GM10248 (cell line): ENCODE measurements around the gene ZNRD2.
"Not testable (repeated sequence)": the region's sequence is repeated elsewhere in the genome, so short reads cannot be mapped to it uniquely, and the experiment has no call there.

Experiments used
- CTCF ChIA-PET: fragments of 300-600 bp; sonication (Branson Sonifier 250); formaldehyde crosslinking; extraction: SDS; loops from one replicate; lab custom pipeline; 2021; ENCODE audit warnings: antibody characterized with exemption; lab: Yijun Ruan, JAX
- POLR2A ChIA-PET: fragments of 350-650 bp; sonication (Branson Sonifier 250); formaldehyde crosslinking; extraction: SDS; loops from one replicate; lab custom pipeline; 2020; ENCODE audit warnings: antibody characterized with exemption; lab: Yijun Ruan, JAX
- DNase-seq: peaks from one replicate; pipeline ENCODE4 v3.0.0; 2012; ENCODE audit errors: extremely low spot score
- CTCF ChIP-seq: IDR thresholded peaks from 2 replicates; pipeline ENCODE4 v1.5.1; 2012; ENCODE audit warnings: mild to moderate bottlenecking, low read depth; ENCODE audit errors: extremely low read depth, missing control alignments, control extremely low read depth

ZNRD2 gene

GRCh38 chr11:65559951-65560537, 10.2 kb upstream of the ZNRD2 start:
- no peak for TF ChIP-seq CTCF
- no peak for DNase-seq
- ChIA-PET CTCF (interaction anchor here (0.9 to 9.4 kb wide), 6 partner anchors 8 to 230 kb away, joined by 4 to 86 read pairs (median 9); partner anchors contain the start of genes FAM89B and ZNRD2), POLR2A (interaction anchor here (0.7 kb wide), 1 partner anchor 126 kb away, joined by 3 read pairs; no protein-coding TSS in a partner anchor)

GRCh38 chr11:65560555-65561418, 9.5 kb upstream of the ZNRD2 start:
- TF ChIP-seq CTCF: no peak
- DNase-seq: no peak
- ChIA-PET CTCF (interaction anchor here (0.9 to 9.4 kb wide), 5 partner anchors 9 to 18 kb away, joined by 5 to 86 read pairs (median 12); partner anchors contain the start of genes FAM89B and ZNRD2), POLR2A (no interaction called here)

- no peak for TF ChIP-seq CTCF
- DNase-seq: no peak
- ChIA-PET CTCF (interaction anchor here (3.1 to 9.4 kb wide), 3 partner anchors 9 to 20 kb away, joined by 12 to 86 read pairs (median 24); partner anchors contain the start of gene ZNRD2), POLR2A (interaction anchor here (0.6 kb wide), 1 partner anchor 15 kb away, joined by 6 read pairs; no protein-coding TSS in a partner anchor)
Measured at GRCh38 chr11:65562020-65562419, 8.3 kb upstream of the ZNRD2 start.

GRCh38 chr11:65562788-65563187, 7.5 kb upstream of the ZNRD2 start:
- ChIA-PET CTCF (interaction anchor here (3.1 to 9.4 kb wide), 2 partner anchors 11 to 20 kb away, joined by 12 to 86 read pairs; no protein-coding TSS in a partner anchor), POLR2A (interaction anchor here (0.8 kb wide), 1 partner anchor 27 kb away, joined by 7 read pairs; no protein-coding TSS in a partner anchor)
- no peak for DNase-seq
- no peak for TF ChIP-seq CTCF

- ChIA-PET POLR2A (interaction anchor here (0.8 kb wide), 1 partner anchor 28 kb away, joined by 7 read pairs; no protein-coding TSS in a partner anchor), CTCF (interaction anchor here (1.2 to 9.4 kb wide), 2 partner anchors 21 to 26 kb away, joined by 3 to 86 read pairs; no protein-coding TSS in a partner anchor)
- DNase-seq: no peak
- no peak for TF ChIP-seq CTCF
Measured at GRCh38 chr11:65563601-65564000, 6.7 kb upstream of the ZNRD2 start.

- ChIA-PET POLR2A (interaction anchor here (0.6 kb wide), 1 partner anchor 24 kb away, joined by 4 read pairs; no protein-coding TSS in a partner anchor), CTCF (interaction anchor here (1.6 to 9.4 kb wide), 6 partner anchors 8 to 29 kb away, joined by 5 to 86 read pairs (median 11); partner anchors contain the start of gene EHBP1L1)
- DNase-seq: not testable (repeated sequence)
Measured at GRCh38 chr11:65564879-65565559, 5.3 kb upstream of the ZNRD2 start.
